Neural progenitor cell (in vitro differentiated cells): ENCODE results near the gene ANKK1. TPM values are rescaled to one million over a fixed set of nuclear protein-coding genes. Genes with fewer than 3 reads are reported as not detected.

Source experiments
- DNase-seq: peaks from one replicate; pipeline ENCODE4 v3.0.0-alpha.2; 2016; ENCODE audit warnings: low spot score
- H2AFZ ChIP-seq: fragments of 200-600 bp; sonication (generic); replicated peaks from 2 replicates; pipeline ENCODE4 v1.6.1; 2016; ENCODE audit warnings: antibody characterized with exemption
- H3F3A ChIP-seq: fragments of 200-600 bp; sonication (generic); 2 replicates; pipeline ENCODE4 v1.6.1; 2016; ENCODE audit warnings: antibody characterized with exemption, low read depth
- H3K27ac ChIP-seq: fragments of 200-600 bp; sonication (generic); 2 replicates; pipeline ENCODE4 v1.5.1; 2016; ENCODE audit warnings: mild to moderate bottlenecking
- H3K27me3 ChIP-seq: fragments of 200-600 bp; sonication (generic); 2 replicates; pipeline ENCODE4 v1.6.1; 2016; ENCODE audit warnings: mild to moderate bottlenecking, moderate library complexity
- H3K36me3 ChIP-seq: fragments of 200-600 bp; sonication (generic); 2 replicates; pipeline ENCODE4 v1.5.1; 2016
- H3K4me1 ChIP-seq: fragments of 200-600 bp; sonication (generic); 2 replicates; pipeline ENCODE4 v1.6.1; 2016; ENCODE audit warnings: mixed run types
- H3K4me2 ChIP-seq: fragments of 200-600 bp; sonication (generic); 2 replicates; pipeline ENCODE4 v1.6.1; 2016
- H3K4me3 ChIP-seq: fragments of 200-600 bp; sonication (generic); 2 replicates; pipeline ENCODE4 v1.5.1; 2016
- H3K79me2 ChIP-seq: fragments of 200-600 bp; sonication (generic); 2 replicates; pipeline ENCODE4 v1.6.1; 2016; ENCODE audit warnings: low read depth
- H3K9ac ChIP-seq: fragments of 200-600 bp; sonication (generic); 2 replicates; pipeline ENCODE4 v1.6.1; 2016
- H3K9me3 ChIP-seq: fragments of 200-600 bp; sonication (generic); 2 replicates; pipeline ENCODE4 v1.5.1; 2016; ENCODE audit warnings: low read depth
- H4K20me1 ChIP-seq: fragments of 200-600 bp; sonication (generic); 2 replicates; pipeline ENCODE4 v1.6.1; 2016; ENCODE audit warnings: low read depth
- H3K27ac Mint-ChIP-seq: 3 replicates; pipeline ENCODE4 v1.8.0; 2021; ENCODE audit warnings: mixed read lengths
- H3K27me3 Mint-ChIP-seq: 2 replicates; pipeline ENCODE4 v1.8.0; 2022; ENCODE audit warnings: low read depth, mild to moderate bottlenecking, inconsistent platforms, moderate library complexity, mixed read lengths; ENCODE audit not compliant: insufficient read depth
- H3K36me3 Mint-ChIP-seq: 3 replicates; pipeline ENCODE4 v1.8.0; 2021; ENCODE audit warnings: mixed read lengths
- H3K4me1 Mint-ChIP-seq: 3 replicates; pipeline ENCODE4 v1.8.0; 2021; ENCODE audit warnings: mixed read lengths
- H3K4me3 Mint-ChIP-seq: 3 replicates; pipeline ENCODE4 v1.8.0; 2021; ENCODE audit warnings: mild to moderate bottlenecking, moderate library complexity, mixed read lengths
- H3K9me3 Mint-ChIP-seq: 3 replicates; pipeline ENCODE4 v1.8.0; 2020; ENCODE audit warnings: mixed read lengths
- CTCF ChIP-seq: fragments of 200-600 bp; sonication (generic); IDR thresholded peaks from 2 replicates; pipeline ENCODE4 v1.5.1; 2017; ENCODE audit warnings: antibody characterized with exemption, mild to moderate bottlenecking
- EZH2 ChIP-seq: fragments of 200-600 bp; sonication (generic); IDR thresholded peaks from 2 replicates; pipeline ENCODE4 v1.6.1; 2017; ENCODE audit warnings: antibody characterized with exemption, mild to moderate bottlenecking, moderate library complexity
- EZH2phosphoT487 ChIP-seq: fragments of 200-600 bp; sonication (generic); IDR thresholded peaks from 2 replicates; pipeline ENCODE4 v1.6.1; 2017; ENCODE audit warnings: antibody characterized with exemption
- total RNA-seq: library from RNA; depleted of rRNA; stranded (reverse); fragments of >200 nt; gene quantifications from 2 replicates; pipeline ENCODE4 v1.2.3, GENCODE V29; 2015; ENCODE audit warnings: low replicate concordance

ANKK1 gene
- total RNA-seq, 1 donor from 2014 or later: not detected

GRCh38 chr11:113397212-113397611 lies 9.6 kb downstream of the ANKK1 start:
- Histone ChIP-seq H3F3A (no peaks in the 10 kb centered on the region), H2AFZ (no peak overlapping the region), H3K4me3 (no peak overlapping the region), H3K9me3 (no peaks in the 10 kb centered on the region), H3K4me1 (no peaks in the 10 kb centered on the region), H3K27me3 (no peaks in the 10 kb centered on the region), H3K9ac (no peak overlapping the region), H3K4me2 (no peak overlapping the region), H3K36me3 (no peaks in the 10 kb centered on the region), H4K20me1 (no peaks in the 10 kb centered on the region), H3K27ac (no peak overlapping the region), H3K79me2 (no peaks in the 10 kb centered on the region)
- DNase-seq: no peak
- H3K4me3 Mint-ChIP-seq: no peak overlapping the region
- TF ChIP-seq CTCF (no peak), EZH2phosphoT487 (no peak), EZH2 (no peak)
- H3K4me1 Mint-ChIP-seq: no peaks in the 10 kb centered on the region
- H3K27me3 Mint-ChIP-seq: peaks cover 3% of the 10 kb centered on the region
- no peaks in the 10 kb centered on the region for H3K36me3 Mint-ChIP-seq
- H3K9me3 Mint-ChIP-seq: no peaks in the 10 kb centered on the region
- H3K27ac Mint-ChIP-seq: no peak overlapping the region

- TF ChIP-seq EZH2phosphoT487 (no peak), EZH2 (no peak), CTCF (no peak)
- no peaks in the 10 kb centered on the region for H3K9me3 ChIP-seq
- H2AFZ ChIP-seq: no peak overlapping the region
- Mint-ChIP-seq H3K27me3 (peaks cover 3% of the 10 kb centered on the region), H3K9me3 (no peaks in the 10 kb centered on the region), H3K4me1 (no peaks in the 10 kb centered on the region), H3K27ac (no peak overlapping the region), H3K36me3 (no peaks in the 10 kb centered on the region), H3K4me3 (no peak overlapping the region)
- H3K79me2 ChIP-seq: no peaks in the 10 kb centered on the region
- no peak overlapping the region for H3K9ac ChIP-seq
- no peaks in the 10 kb centered on the region for H3K27me3 ChIP-seq
- no peak overlapping the region for H3K4me3 ChIP-seq
- DNase-seq: no peak
- no peaks in the 10 kb centered on the region for H3K36me3 ChIP-seq
- H3F3A ChIP-seq: no peaks in the 10 kb centered on the region
- H3K4me1 ChIP-seq: no peaks in the 10 kb centered on the region
- H3K27ac ChIP-seq: no peak overlapping the region
- no peaks in the 10 kb centered on the region for H4K20me1 ChIP-seq
- H3K4me2 ChIP-seq: no peak overlapping the region
Measured at GRCh38 chr11:113397821-113398220, 10.2 kb downstream of the ANKK1 start.

GRCh38 chr11:113398669-113399430 lies 11.3 kb downstream of the ANKK1 start:
- H3K36me3 ChIP-seq: no peaks in the 10 kb centered on the region
- H3K4me3 Mint-ChIP-seq: no peak overlapping the region
- no peaks in the 10 kb centered on the region for H3F3A ChIP-seq
- no peak overlapping the region for H3K9ac ChIP-seq
- DNase-seq: no peak
- no peak overlapping the region for H3K4me3 ChIP-seq
- no peak overlapping the region for H3K27ac Mint-ChIP-seq
- H3K9me3 Mint-ChIP-seq: no peaks in the 10 kb centered on the region
- no peak overlapping the region for H3K27ac ChIP-seq
- TF ChIP-seq CTCF (no peak), EZH2 (no peak), EZH2phosphoT487 (no peak)
- H3K4me1 Mint-ChIP-seq: no peaks in the 10 kb centered on the region
- peaks cover 5% of the 10 kb centered on the region for H3K27me3 Mint-ChIP-seq
- H3K9me3 ChIP-seq: no peaks in the 10 kb centered on the region
- H4K20me1 ChIP-seq: no peaks in the 10 kb centered on the region
- no peaks in the 10 kb centered on the region for H3K27me3 ChIP-seq
- no peaks in the 10 kb centered on the region for H3K79me2 ChIP-seq
- H3K4me2 ChIP-seq: no peak overlapping the region
- no peaks in the 10 kb centered on the region for H3K36me3 Mint-ChIP-seq
- H2AFZ ChIP-seq: no peak overlapping the region
- no peaks in the 10 kb centered on the region for H3K4me1 ChIP-seq
